ENCODE results near the gene TPM4.
A peak's percentile ranks its signal among the peaks of the same experiment; 100 is the strongest.

TPM4 gene

GRCh38 chr19:16041991-16042386 is 34.3 kb upstream of the TPM4 start:
- no peak for DNase-seq (ENCODE audit: low spot score)

GRCh38 chr19:16042533-16043085 is 33.7 kb upstream of the TPM4 start:
- DNase-seq (ENCODE audit: low spot score): no peak

- no peak for DNase-seq (ENCODE audit: low spot score)
Observed at GRCh38 chr19:16043156-16043757, 33.0 kb upstream of the TPM4 start.

GRCh38 chr19:16044746-16045145 is 31.5 kb upstream of the TPM4 start:
- DNase-seq (ENCODE audit: low spot score): no peak

- DNase-seq (ENCODE audit: low spot score): no peak
Observed at GRCh38 chr19:16045171-16045570, 31.1 kb upstream of the TPM4 start.

- no peak for DNase-seq (ENCODE audit: low spot score)
Observed at GRCh38 chr19:16045893-16046292, 30.4 kb upstream of the TPM4 start.

GRCh38 chr19:16048583-16048982 is 27.7 kb upstream of the TPM4 start:
- no peak for DNase-seq (ENCODE audit: low spot score)

GRCh38 chr19:16051254-16052025 is 24.9 kb upstream of the TPM4 start:
- DNase-seq (ENCODE audit: low spot score): peak; percentile 55

GRCh38 chr19:16052353-16052752 is 23.9 kb upstream of the TPM4 start:
- no peak for DNase-seq (ENCODE audit: low spot score)

GRCh38 chr19:16057062-16057461 is 19.2 kb upstream of the TPM4 start:
- DNase-seq (ENCODE audit: low spot score): no peak

GRCh38 chr19:16060294-16060693 is 16.0 kb upstream of the TPM4 start:
- no peak for DNase-seq (ENCODE audit: low spot score)

GRCh38 chr19:16061943-16062342 is 14.4 kb upstream of the TPM4 start:
- no peak for DNase-seq (ENCODE audit: low spot score)

GRCh38 chr19:16062789-16063188 is 13.5 kb upstream of the TPM4 start:
- peak; percentile 67 for DNase-seq (ENCODE audit: low spot score)

GRCh38 chr19:16064209-16064889 is 11.9 kb upstream of the TPM4 start:
- no peak for DNase-seq (ENCODE audit: low spot score)

- peak; percentile 64 for DNase-seq (ENCODE audit: low spot score)
Observed at GRCh38 chr19:16066611-16067104, 9.6 kb upstream of the TPM4 start.

GRCh38 chr19:16067205-16067938 is 8.9 kb upstream of the TPM4 start:
- DNase-seq (ENCODE audit: low spot score): no peak

GRCh38 chr19:16068696-16069259 is 7.5 kb upstream of the TPM4 start:
- DNase-seq (ENCODE audit: low spot score): no peak

GRCh38 chr19:16069813-16070365 is 6.4 kb upstream of the TPM4 start:
- DNase-seq (ENCODE audit: low spot score): no peak

GRCh38 chr19:16070366-16070990 is 5.8 kb upstream of the TPM4 start:
- DNase-seq (ENCODE audit: low spot score): peak; percentile 95

- no peak for DNase-seq (ENCODE audit: low spot score)
Observed at GRCh38 chr19:16071072-16071691, 5.1 kb upstream of the TPM4 start.
